ENCODE data around the gene TMEM144.

- TF ChIP-seq CTCF (IDR thresholded peaks at IDR 0.05; ENCODE audit: poor library complexity, severe bottlenecking) = no peak
- no peak for TF ChIP-seq POLR2AphosphoS5 (IDR thresholded peaks at IDR 0.05)
- no peak for TF ChIP-seq TAF1 (IDR thresholded peaks at IDR 0.05; ENCODE audit: low read depth)
- no peak for TF ChIP-seq REST (IDR thresholded peaks at IDR 0.05; ENCODE audit: borderline replicate concordance)
- TF ChIP-seq RAD21 (conservative IDR thresholded peaks at IDR 0.05) = no peak
These were observed 28.9 kb downstream of the TMEM144 start for GRCh38 chr4:158239196-158239595.
